ENCODE results near the gene SGSH.

The SGSH gene

DNA sequence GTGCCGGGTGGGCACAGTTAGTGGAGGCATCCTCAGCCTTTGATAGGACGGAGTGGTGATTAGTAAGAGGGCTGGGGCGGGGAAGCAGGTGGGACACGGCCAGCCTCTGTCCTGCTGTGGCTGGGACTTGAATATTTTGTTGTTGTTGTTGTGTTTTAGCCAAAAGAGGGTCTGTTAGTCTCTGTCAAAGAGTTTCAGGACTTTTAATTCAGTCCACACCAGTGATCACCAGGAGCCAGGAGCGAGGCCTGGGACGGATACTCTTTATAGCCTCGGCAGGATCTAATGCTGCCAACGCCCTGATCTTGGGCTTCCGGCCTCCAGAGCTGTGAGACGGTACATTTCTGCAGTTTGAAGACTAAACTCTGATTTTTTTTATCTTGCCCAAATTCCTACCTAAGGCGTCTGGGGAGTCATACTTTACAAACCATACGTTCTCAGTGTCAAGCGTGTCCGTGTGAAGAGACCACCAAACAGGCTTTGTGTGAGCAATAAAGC is 37.6 kb upstream of the SGSH start:
- peaks cover 65 to 83% (median 73%) of the 10 kb centered on the region in 10 experiments for H3K4me1 ChIP-seq
- no peak overlapping the region for H3K4me3 ChIP-seq
- peak overlapping the region in 5 of 11 experiments; percentile 1 to 37 (median 27); a peak in 7 of 22 replicates for H3K9ac ChIP-seq
- no peaks in the 10 kb centered on the region for H3K9me3 ChIP-seq (replicated peaks in 1 of 11)
- peaks cover 0 to 9% (median 0%) of the 10 kb centered on the region in 11 experiments; a peak in 7 of 22 replicates for H4K20me1 ChIP-seq
- no peak for TF ChIP-seq Cebpa-rat (IDR thresholded peaks at IDR 0.05)
- H3K27ac ChIP-seq, result peak overlapping the region in 5 of 11 experiments; percentile 35 to 93 (median 56); a peak in 13 of 22 replicates
- H3K27me3 ChIP-seq, result no peaks in the 10 kb centered on the region
- H3K4me2 ChIP-seq, result peak overlapping the region; percentile 38 to 99 (median 94); a peak in 21 of 22 replicates
- peaks cover 0 to under 1% (median 0%) of the 10 kb centered on the region in 11 experiments; a peak in 1 of 22 replicates for H3K36me3 ChIP-seq

DNA sequence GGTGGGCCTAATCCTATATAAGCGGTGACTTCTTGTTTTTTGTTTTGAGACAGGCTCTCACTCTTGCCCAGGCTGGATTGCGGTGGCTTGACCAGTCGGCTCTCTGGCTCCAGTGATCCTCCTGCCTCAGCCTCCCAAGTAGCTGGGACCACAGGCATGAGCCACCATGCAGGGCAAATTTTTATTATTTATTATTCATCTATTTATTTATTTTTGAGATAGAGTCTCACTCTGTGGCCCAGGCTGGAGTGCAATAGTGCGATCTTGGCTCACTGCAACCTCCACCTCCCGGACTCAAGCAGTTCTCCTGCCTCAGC is 35.9 kb upstream of the SGSH start:
- peak overlapping the region in 1 of 11 experiments; percentile 70; a peak in 1 of 22 replicates for H3K9ac ChIP-seq

DNA sequence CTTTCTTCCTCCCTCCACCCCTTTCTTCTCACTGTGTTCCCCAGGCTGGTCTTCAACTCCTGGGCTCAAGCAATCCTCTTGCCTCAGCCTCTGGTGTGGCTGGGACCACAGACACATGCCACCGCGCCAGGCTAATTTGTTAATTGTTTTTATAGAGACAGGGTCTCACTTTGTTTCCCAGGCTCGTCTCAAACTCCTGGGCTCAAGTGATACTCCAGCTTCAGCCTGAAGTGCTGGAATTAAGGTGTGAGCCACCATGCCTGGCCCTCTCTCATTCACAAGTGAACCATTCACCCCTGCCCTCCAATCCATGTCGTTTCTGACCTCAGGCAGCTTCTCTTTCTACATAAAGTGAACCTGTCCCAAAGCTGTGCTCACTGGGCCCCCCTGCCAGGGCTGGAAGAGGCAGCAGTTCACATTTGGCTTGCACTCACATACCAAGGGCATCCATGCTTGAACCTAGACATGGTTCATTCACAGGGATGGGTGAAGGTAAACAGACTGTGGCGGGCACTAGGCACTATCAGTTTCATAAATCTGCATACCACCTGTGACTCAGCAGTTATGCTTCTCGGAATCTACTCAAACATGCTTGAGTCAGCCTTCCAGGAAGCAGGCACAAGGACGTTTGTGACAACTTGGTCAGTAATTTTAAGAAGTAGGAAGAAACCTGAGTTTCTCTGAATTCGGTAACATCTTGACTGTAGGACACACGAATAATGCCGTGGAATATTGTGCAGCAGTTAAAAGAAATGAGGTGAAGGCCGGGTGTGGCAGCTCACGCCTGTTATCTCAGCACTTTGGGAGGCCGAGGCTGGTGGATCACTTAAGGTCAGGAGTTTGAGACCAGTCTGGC is 34.5 kb upstream of the SGSH start:
- Histone ChIP-seq H3K9me3 (replicated peaks in 1 of 11) (no peaks in the 10 kb centered on the region), H3K27ac (peak overlapping the region; percentile 48 to 86 (median 78); a peak in 21 of 22 replicates), H4K20me1 (no peaks in the 10 kb centered on the region), H3K27me3 (no peaks in the 10 kb centered on the region), H3K4me2 (peak overlapping the region; percentile 52 to 88 (median 78)), H3K4me3 (peak overlapping the region in 3 of 10 experiments; percentile 2 to 20 (median 4); a peak in 2 of 20 replicates), H3K9ac (peak overlapping the region; percentile 24 to 76 (median 65); a peak in 20 of 22 replicates), H3K4me1 (peaks cover 45 to 69% (median 56%) of the 10 kb centered on the region in 10 experiments), H3K36me3 (peaks cover 0 to 18% (median 0%) of the 10 kb centered on the region in 11 experiments; a peak in 3 of 22 replicates)
- no peak for TF ChIP-seq Cebpa-rat (IDR thresholded peaks at IDR 0.05)

More for the DNA sequence above, 35.9 kb upstream of the SGSH start:
- peaks cover 0 to 10% (median 0%) of the 10 kb centered on the region in 11 experiments; a peak in 2 of 22 replicates for H3K36me3 ChIP-seq
- H3K27ac ChIP-seq, result peak overlapping the region in 6 of 11 experiments; percentile 78 to 86 (median 83); a peak in 7 of 22 replicates
- H3K4me1 ChIP-seq, result peaks cover 51 to 74% (median 62%) of the 10 kb centered on the region in 10 experiments
- no peaks in the 10 kb centered on the region for H4K20me1 ChIP-seq
- TF ChIP-seq Cebpa-rat (IDR thresholded peaks at IDR 0.05), result no peak
- H3K4me2 ChIP-seq, result peak overlapping the region in 4 of 11 experiments; percentile 78 to 88 (median 80); a peak in 7 of 22 replicates
- H3K4me3 ChIP-seq, result no peak overlapping the region
- H3K9me3 ChIP-seq (replicated peaks in 1 of 11), result no peaks in the 10 kb centered on the region
- H3K27me3 ChIP-seq, result no peaks in the 10 kb centered on the region

DNA sequence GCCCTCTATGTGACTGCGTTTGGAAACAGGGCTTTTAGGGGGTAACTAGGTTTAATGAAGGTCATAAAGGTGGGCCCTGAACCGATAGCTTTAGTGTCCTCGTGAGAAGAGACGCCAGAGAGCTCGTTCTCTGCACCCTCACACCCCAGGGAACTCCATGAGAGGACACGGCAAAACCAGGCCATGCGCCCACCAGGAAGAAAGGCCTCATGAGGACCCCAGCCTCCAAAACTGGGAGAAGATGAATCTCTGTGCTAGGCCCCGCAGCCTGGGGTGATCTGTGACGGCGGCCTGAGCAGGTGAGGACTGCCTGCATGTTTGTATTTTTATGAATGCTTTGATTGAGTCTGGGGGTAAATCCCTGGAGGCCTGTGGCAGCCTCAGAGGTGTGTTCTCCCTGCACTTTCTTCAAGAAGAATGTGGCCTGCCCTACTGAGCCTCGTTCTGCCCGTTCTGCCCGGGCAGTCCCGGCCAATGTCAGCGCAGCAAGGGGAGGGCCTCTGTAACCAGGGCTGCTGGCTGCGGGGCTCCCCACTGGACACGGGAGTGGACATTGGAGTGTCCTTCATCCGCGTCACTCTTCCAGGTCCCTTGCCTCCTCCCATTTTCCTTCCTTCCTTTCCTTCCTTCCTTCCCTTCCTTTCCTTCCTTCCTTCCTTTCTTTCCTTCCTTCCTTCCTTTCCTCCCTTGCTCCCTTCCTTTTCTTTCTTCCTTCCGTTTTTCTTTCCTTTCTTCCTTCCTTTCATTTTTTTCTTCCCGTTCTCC is 33.7 kb upstream of the SGSH start:
- TF ChIP-seq Cebpa-rat (IDR thresholded peaks at IDR 0.05), result no peak
- H3K36me3 ChIP-seq, result peaks cover 0 to 26% (median 0%) of the 10 kb centered on the region in 11 experiments; a peak in 4 of 22 replicates
- no peaks in the 10 kb centered on the region for H3K9me3 ChIP-seq (replicated peaks in 1 of 11)
- H3K9ac ChIP-seq, result peak overlapping the region in 9 of 11 experiments; percentile 33 to 74 (median 65); a peak in 14 of 22 replicates
- H3K27ac ChIP-seq, result peak overlapping the region; percentile 48 to 86 (median 78); a peak in 21 of 22 replicates
- H3K4me1 ChIP-seq, result peaks cover 37 to 61% (median 48%) of the 10 kb centered on the region in 10 experiments
- H3K4me3 ChIP-seq, result no peak overlapping the region
- H3K4me2 ChIP-seq, result peak overlapping the region; percentile 52 to 88 (median 78)
- no peaks in the 10 kb centered on the region for H3K27me3 ChIP-seq
- H4K20me1 ChIP-seq, result no peaks in the 10 kb centered on the region

DNA sequence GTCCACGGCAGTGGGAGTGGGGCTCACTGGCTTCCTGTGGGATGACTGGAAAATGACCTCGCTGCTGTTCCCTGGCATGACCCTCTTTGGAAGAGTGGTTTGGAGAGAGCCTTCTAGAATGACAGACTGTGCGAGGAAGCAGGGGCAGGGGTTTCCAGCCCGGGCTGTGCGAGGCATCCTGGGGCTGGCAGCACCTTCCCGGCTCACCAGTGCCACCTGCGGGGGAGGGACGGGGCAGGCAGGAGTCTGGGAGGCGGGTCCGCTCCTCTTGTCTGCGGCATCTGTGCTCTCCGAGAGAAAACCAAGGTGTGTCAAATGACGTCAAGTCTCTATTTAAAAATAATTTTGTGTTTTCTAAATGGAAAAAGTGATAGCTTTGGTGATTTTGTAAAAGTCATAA is 32.7 kb upstream of the SGSH start:
- H3K4me3 ChIP-seq, result no peak overlapping the region
- H3K9me3 ChIP-seq (replicated peaks in 1 of 11), result no peaks in the 10 kb centered on the region
- no peaks in the 10 kb centered on the region for H4K20me1 ChIP-seq
- peaks cover 28 to 51% (median 39%) of the 10 kb centered on the region in 10 experiments for H3K4me1 ChIP-seq
- no peak for TF ChIP-seq Cebpa-rat (IDR thresholded peaks at IDR 0.05)
- H3K27me3 ChIP-seq, result no peaks in the 10 kb centered on the region
- no peak overlapping the region; a peak in 2 of 22 replicates for H3K9ac ChIP-seq
- no peak overlapping the region for H3K27ac ChIP-seq
- H3K36me3 ChIP-seq, result peaks cover 0 to 35% (median 0%) of the 10 kb centered on the region in 11 experiments; a peak in 4 of 22 replicates
- H3K4me2 ChIP-seq, result peak overlapping the region in 4 of 11 experiments; percentile 19 to 88 (median 80); a peak in 5 of 22 replicates

DNA sequence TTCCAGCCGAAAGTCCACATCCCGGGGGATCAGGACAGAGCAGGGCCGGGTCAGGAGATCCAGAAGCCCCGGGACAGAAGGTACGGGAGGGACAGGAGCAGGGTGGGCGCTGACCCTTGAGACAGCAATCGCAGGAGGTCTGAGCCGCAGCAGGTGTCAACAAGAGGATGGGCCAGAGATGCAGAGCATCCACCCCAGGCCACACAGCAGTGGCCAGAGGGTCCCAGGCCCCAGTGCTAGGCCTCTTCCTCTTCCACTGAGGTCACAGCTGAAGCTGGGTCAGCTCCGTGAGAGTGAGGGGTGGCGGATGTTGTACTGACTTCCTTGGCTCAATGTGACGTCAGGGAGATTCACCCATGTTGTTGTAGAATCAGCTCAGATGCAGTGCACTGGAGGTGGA is 31.8 kb upstream of the SGSH start:
- Histone ChIP-seq H3K36me3 (peaks cover 0 to 42% (median 0%) of the 10 kb centered on the region in 11 experiments; a peak in 4 of 22 replicates), H3K27ac (no peak overlapping the region)
- no peak for TF ChIP-seq Cebpa-rat (IDR thresholded peaks at IDR 0.05)

DNA sequence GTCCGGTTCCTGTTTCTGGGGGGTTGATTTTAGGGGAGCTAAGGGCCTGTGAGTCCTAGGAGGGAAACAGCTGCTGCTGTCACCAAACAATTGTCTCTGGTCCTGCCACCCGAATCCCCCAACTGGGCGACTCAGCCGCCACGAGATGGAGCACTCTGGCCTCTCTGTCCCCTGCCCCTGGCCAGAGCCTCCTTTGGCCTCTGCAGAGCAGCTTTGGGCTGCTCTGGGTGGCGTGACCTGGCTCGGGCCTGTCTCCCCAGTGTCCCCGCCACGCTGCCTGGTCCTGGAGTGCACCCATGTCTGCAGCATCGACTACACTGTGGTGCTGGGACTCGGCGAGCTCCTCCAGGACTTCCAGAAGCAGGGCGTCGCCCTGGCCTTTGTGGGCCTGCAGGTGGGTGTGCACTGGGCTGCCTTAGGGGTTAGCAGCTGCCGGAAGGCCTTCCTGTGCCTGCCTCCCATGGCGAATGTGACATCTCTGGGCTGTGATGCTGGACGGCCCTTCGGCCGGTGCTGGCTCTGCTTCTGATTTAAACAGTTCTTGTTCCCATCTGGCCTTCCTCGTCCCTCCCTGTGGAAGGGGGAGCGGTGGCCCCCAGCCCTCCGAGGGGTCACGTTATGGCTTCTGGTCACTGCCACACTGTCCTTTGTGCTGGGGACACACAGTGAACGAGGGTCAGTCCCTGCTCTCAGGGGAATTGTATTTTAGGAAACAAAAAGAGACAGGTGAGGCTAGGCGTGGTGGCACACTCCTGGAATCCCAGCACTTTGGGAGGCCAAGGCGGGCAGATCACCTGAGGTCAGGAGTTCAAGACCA is 29.0 kb upstream of the SGSH start:
- no peak for TF ChIP-seq Cebpa-rat (IDR thresholded peaks at IDR 0.05)
- H3K27ac ChIP-seq, result no peak overlapping the region
- no peaks in the 10 kb centered on the region for H3K9me3 ChIP-seq (replicated peaks in 1 of 11)
- peaks cover 0 to 67% (median 0%) of the 10 kb centered on the region in 11 experiments; a peak in 6 of 22 replicates for H3K36me3 ChIP-seq
- no peak overlapping the region for H3K9ac ChIP-seq
- H3K4me3 ChIP-seq, result no peak overlapping the region
- H3K27me3 ChIP-seq, result no peaks in the 10 kb centered on the region
- H3K4me2 ChIP-seq, result no peak overlapping the region
- H3K4me1 ChIP-seq, result peaks cover 17 to 26% (median 21%) of the 10 kb centered on the region in 10 experiments
- no peaks in the 10 kb centered on the region; a peak in 1 of 22 replicates for H4K20me1 ChIP-seq

More for the DNA sequence above, 31.8 kb upstream of the SGSH start:
- Histone ChIP-seq H4K20me1 (no peaks in the 10 kb centered on the region; a peak in 1 of 22 replicates), H3K27me3 (no peaks in the 10 kb centered on the region), H3K9ac (no peak overlapping the region; a peak in 1 of 22 replicates), H3K4me2 (0 out of 22 replicates have a peak overlapping the region, but pooled peaks of 1 of the 11 experiments have one; percentile 88), H3K4me3 (no peak overlapping the region), H3K9me3 (replicated peaks in 1 of 11) (no peaks in the 10 kb centered on the region), H3K4me1 (peaks cover 21 to 46% (median 33%) of the 10 kb centered on the region in 10 experiments)

Data from BLaER1 treated with 17β-estradiol and CSF1 and Interleukin-3, amounts not matched to agents 10 nM and 100 nM (cell line).